HG02623 (cell line): ENCODE data around the gene PPP4R2.

Experiments used
- ATAC-seq: cut with Tn5 transposase; IDR thresholded peaks from one replicate; pipeline ENCODE4 v1.9.1; 2021; ENCODE audit warnings: moderate library complexity; ENCODE audit not compliant: unreplicated experiment

PPP4R2 gene

GRCh38 chr3:73068419-73068818 lies 71.8 kb downstream of the PPP4R2 start:
- ATAC-seq, result no peak

DNA sequence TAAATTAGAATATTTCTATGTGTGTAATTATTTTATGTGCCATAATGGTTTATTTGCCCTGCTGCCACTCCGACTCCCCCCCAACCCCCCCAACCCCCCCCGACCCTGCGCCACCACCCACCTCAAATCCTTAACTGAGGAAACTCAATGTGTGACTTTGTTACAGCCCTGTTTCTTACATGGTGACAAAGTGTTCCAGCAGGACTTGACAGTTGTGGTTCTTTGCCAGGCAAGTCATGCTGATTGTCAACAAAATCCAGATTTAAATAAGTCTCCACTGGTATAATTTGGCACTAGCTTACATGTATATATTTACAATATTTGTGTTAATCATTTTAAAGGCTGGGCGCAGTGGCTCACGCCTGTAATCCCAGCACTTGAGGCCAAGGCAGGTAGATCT lies 72.6 kb downstream of the PPP4R2 start:
- ATAC-seq, result no peak

- ATAC-seq, result no peak
These were observed 73.3 kb downstream of the PPP4R2 start for GRCh38 chr3:73069775-73070444.

DNA sequence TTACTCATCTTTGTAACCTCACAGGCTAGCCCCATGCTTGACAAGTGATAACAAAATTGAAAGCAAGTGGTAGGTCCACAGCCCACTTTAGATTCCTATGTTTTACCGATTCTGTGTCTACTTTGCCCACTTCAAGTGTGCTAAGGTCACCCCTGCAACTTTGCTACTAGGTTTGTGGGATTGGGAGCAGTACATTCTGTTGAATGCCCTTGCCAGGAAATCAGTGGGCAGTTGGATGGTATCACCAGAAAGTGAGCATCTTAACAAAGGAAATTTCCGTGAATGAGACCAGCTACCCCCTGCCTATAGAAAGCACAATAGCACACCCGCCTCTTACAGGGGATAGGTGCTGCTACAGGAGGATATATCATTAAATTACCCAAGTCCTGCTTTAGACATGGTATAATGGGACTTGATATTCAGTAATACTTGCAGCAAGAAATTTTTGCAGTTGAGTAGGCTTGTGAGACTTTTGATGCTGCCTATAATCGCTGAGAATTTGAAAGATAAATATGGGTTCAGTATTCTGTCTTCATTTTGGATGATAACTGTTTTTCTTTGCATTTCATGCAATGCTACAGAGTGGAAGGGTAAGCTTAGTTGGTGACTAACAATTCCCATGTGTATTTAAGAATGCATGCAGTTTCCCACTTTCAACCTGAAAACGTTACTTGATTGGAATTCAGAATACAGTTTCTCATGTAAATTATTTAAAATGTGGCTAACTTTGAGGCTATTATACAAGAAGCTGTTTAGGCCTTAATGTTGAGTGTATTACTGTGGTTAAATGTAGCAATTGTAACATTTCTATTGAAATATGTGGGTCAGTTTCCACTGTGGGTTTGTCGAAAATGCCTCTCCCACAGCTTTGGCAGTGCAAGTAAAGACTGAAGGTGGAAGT lies 74.3 kb downstream of the PPP4R2 start:
- ATAC-seq, result no peak

DNA sequence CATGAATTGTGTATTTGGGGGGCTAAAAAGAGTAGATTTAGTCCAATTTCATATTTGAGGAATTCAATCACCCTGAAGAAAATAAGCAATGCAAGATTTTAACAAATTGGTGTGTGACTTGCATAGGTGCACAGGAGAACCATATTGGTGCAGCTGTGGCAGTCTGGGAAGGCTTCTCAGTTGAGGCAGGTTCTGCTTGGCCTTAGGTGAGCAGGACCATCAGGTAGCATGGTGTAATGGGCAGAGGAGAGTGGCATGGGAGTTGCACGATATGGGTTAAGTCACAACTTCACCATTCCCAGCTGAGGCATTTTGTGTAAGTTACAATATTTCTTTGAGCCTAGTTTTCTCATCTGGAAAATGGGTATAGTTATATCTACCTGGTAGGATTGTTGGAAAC lies 75.3 kb downstream of the PPP4R2 start:
- ATAC-seq, result no peak

- ATAC-seq, result no peak
These were observed 76.0 kb downstream of the PPP4R2 start for GRCh38 chr3:73072634-73073033.

DNA sequence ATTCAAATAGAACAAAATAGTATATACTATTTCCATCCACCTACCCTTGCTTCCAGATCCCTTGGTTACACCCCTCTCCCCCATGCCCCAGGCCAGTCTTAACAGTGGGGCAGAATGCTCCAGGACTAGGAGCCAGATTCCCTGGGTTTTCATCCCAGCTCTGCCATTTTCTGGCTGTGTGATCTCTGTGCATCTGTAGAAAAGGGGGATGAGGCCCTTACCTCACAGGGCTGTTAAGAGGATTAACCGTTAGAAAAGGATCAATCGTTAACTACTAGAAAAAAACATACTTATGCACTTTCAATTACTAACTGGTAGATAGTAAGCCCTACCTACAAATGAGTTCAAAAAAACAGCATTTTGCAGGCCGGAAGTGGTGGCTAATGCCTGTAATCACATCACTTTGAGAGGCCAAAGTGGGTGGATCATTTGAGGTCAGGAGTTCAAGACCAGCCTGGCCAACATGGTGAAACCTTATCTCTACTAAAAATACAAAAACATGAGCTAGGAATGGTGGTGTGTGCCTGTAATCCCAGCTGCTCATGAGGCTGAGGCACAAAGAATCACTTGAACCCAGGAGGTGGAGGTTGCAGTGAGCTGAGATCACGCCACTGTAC lies 76.6 kb downstream of the PPP4R2 start:
- no peak for ATAC-seq

GRCh38 chr3:73074781-73075180 lies 78.2 kb downstream of the PPP4R2 start:
- ATAC-seq, result no peak

DNA sequence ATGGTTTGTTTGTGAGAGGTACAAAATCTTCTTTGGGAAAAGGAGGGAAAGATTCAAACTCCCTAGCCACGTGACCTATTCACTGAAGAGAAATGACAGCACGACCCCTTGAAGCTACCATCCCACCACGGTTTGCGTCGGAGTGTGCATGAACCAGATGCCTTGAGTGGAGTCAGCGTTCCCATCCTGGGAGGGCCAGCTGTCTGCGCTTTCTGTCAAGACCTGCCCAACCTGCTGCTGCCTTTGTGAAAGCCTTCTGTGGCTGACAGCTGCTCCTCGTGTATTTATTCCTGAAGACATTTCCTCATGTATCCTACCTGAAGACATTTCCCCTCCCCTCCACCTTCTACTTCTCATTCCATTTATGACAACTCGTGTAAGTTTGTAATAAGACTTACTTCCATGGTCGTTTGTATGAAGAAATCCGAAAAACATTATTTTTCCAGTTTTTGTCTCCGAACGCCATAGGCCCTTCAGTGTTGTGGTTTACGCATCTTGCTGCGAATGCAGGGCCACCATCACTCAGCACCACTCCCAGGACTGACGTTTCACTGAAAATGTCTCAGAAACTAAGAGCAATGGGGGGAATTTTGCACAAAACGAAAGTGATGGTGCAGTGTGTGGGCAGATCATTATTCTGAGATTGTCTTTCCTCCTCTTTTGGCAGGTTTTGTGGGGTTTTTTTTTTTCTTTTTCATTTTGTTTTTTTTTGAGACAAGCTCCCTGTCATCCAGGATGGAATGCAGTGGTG lies 83.8 kb downstream of the PPP4R2 start:
- ATAC-seq, result no peak

GRCh38 chr3:73081140-73081539 lies 84.5 kb downstream of the PPP4R2 start:
- no peak for ATAC-seq

GRCh38 chr3:73084170-73084569 lies 87.6 kb downstream of the PPP4R2 start:
- ATAC-seq, result no peak

DNA sequence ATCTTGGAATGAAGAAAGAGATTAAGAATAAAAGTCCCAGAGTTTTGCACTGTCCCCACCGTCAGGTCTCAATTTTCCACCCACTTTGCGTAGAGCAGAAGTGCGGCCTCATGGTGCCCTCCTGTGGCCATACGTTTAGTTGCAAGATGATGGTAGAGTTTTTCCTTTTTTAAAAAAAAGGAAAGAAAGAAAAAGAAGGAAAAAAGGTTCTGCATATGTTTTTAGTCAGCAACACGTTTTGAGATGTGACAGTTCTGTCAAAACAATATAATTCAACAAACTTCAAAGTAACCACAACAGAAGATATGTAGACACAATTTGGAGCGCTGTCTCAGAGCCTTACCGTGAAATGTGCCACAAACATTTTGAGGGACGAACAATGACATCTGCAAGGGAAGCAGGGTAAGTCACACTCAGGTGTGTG lies 89.5 kb downstream of the PPP4R2 start:
- ATAC-seq, result no peak

DNA sequence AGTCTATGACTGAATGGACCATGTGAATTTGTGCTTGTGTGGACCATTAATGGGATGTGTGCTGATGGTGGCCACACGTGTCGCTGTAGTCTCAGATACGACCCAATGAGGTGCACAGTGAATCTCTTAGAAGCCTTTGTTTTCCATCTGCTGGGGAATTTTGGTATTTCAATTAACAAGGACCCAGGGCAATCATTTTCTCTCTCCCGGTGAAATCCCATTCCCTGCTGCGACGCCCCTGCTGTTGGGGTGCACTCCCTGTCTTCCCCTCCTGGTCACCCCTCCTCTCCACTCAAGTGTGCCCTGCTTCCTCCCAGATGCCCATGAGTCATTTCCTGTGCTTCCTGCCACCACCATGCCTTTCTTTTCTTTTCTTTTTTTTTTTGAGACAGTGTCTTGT lies 97.5 kb downstream of the PPP4R2 start:
- ATAC-seq, result no peak

GRCh38 chr3:73094951-73095350 lies 98.3 kb downstream of the PPP4R2 start:
- ATAC-seq, result no peak

- ATAC-seq, result no peak
These were observed 99.6 kb downstream of the PPP4R2 start for GRCh38 chr3:73096169-73096568.

DNA sequence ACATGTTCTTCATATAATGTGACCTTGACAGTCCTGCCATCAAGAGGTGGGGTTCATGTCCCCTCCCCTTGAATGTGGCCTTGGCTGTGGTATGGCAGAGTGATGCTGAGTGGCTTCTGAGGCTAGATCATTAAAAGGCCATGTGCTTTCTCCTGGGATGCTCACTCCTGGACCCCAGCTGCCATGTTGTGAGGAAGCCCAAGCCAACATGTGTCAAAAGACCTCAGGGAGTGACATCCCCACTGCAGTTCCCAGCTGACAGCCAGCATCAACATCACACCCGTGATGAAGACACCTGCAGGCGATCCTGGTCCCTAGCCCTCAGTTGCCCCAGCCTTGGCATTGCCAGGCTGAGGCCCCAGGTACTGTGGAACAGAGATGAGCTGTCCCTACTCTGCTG lies 101.4 kb downstream of the PPP4R2 start:
- ATAC-seq, result no peak

GRCh38 chr3:73098873-73099272 lies 102.3 kb downstream of the PPP4R2 start:
- ATAC-seq, result no peak

GRCh38 chr3:73100741-73101559 lies 104.3 kb downstream of the PPP4R2 start:
- peak; percentile 90 for ATAC-seq

GRCh38 chr3:73101881-73102280 lies 105.3 kb downstream of the PPP4R2 start:
- no peak for ATAC-seq

GRCh38 chr3:73107215-73107614 lies 110.6 kb downstream of the PPP4R2 start:
- ATAC-seq, result no peak
